HG03103 (cell line): ENCODE data around the gene GPR179.
A peak's percentile ranks its signal among the peaks of the same experiment; 100 is the strongest.
"Not testable (repeated sequence)": the region's sequence is repeated elsewhere in the genome, so short reads cannot be mapped to it uniquely, and the experiment has no call there.

Experiments used
- ATAC-seq: cut with Tn5 transposase; IDR thresholded peaks from one replicate; pipeline ENCODE4 v1.9.1; 2021; ENCODE audit warnings: low read depth; ENCODE audit not compliant: unreplicated experiment

Gene GPR179

DNA sequence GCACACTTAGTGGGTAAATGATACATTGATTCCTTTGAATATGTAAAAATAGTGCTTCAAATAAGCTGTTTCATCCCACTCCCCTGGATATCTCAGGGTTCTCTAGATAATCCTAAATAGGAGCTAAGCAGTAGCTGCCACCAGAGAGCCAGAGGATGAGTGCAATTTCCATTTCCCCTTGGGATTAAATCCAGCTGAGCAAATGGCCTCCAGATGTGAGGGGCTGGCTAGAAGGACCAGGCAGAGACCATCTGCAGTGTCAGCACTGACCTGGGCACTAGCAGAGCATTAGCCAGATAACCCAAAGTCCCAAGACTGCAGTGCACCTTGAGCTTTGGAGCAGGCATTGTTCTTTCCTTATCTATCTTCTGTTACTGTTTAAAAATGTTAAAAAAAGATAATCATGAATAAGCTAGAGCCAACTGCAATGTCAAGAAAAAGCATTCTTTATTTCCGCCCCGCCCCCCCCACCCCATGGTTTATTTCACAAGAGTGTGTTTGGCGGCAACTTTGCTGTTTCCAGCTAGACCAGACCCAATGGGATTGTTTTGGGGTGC lies 19.5 kb downstream of the GPR179 start:
- no peak for ATAC-seq

GRCh38 chr17:38322897-38323296 lies 20.9 kb downstream of the GPR179 start:
- no peak for ATAC-seq

DNA sequence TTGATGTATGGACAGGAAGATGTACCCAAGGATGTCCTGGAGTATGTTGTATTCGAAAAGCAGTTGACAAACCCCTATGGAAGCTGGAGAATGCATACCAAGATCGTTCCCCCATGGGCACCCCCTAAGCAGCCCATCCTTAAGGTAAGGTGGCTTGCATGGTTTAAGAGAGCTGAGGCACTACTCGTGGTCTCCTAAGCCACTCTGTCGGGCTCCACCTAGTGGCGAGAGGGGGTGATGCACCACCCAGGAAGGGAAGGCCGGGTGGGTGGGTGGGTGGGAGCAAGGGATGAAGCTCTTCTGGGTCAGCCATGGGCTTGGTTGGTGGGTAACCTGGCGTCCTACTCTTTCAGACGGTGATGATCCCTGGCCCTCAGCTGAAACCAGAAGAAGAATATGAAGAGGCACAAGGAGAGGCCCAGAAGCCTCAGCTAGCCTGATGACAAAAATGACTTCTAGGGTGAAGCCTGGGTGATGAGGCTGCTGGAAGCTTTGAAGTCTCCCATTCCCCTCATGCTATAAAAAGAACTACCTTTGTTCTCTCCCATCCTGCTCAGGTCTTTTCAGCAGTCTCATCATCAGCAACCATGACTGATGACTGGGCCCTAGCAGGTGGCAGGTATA lies 21.5 kb downstream of the GPR179 start:
- ATAC-seq, result no peak

DNA sequence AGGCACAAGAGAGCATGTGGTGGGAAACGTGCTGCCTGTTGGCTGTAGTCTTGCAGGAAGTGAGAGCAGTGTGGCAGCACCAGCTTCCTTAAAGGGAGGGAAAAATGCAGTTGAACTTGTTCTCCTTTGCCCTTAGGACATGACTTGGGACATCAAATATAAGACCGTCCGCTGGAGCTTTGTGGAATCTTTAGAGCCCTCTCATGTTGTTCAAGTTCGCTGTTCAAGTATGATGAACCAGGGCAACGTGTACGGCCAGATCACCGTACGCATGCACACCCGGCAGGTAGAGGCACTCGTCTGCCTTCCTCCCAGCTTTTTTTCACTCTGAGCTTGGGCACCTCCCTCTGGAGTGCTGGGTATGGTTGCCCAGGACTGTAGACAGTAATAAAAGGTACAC lies 23.3 kb downstream of the GPR179 start:
- ATAC-seq, result no peak

DNA sequence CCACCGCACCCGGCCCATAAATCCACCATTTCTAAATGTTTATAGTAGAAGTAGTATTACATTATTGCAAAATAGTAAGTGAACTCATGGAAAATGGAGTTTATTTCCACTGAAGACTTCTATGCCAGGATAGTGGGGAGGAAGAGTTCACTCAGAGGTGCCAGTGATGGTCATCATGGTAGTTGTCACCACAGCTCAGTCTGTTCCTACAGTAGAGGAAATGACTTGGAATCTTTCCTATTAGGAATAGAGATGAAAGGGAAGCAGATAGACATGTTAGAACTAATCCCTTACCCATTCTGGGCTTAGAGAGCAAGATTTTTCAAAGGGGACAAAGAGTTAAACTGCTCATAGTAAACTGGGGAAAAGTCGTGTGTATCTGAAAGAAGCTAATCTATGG lies 26.7 kb downstream of the GPR179 start:
- ATAC-seq, result no peak

DNA sequence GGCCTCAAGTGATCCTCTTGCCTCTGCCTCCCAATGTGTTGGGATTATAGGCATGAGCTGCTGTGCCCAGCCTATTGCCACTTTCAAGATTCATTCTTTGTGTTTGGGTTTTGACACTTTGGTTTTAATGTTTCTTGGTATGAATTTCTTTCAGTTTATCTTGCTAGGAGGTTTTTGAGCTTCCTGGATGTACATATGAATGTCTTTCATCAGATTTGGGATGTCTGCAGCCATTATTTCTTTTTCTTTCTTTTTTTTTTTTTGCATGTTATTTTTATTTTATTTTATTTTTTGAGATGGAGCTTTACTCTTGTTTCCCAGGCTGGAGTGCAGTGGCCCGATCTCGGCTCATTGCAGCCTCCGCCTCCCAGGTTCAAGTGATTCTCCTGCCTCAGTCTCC lies 28.3 kb downstream of the GPR179 start:
- ATAC-seq, result no peak

DNA sequence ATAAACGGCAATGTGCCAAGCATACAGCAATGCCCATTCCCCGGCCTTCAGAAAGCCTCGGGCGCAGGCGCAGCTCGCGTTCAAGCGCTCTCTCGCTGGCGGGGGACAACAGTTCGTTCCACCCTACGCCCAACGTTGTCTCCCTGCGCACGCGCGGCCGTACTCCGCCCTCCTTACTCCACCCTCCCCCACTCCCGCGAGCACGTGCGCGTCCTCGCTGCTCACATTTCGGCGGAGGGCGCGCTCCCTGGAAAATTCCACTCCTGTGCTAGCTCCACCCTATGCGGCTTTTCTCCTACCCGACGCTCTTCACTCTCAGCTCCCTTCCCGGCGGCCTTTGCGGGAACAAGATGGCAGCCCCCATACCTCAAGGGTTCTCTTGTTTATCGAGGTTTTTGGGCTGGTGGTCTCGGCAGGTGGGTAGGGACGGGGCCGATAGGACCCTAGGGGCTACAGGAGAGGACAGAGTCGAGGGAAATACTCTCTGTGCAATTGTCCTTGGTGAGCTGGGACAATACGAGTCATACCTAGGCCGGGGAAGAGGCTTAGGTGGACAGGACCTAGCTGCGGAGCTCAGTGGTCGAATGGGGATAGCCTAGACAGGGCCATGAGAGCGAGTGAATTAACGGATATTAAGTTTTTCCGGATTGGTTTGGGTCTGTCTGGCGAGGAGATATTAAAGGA lies 46.8 kb downstream of the GPR179 start, which contains the start of gene MRPL45:
MRPL45 (plus strand) TSS at position 335 of the 684 bp plus-strand sequence; CDS start at position 351, 16 bp downstream.
- peak; percentile 90 for ATAC-seq

DNA sequence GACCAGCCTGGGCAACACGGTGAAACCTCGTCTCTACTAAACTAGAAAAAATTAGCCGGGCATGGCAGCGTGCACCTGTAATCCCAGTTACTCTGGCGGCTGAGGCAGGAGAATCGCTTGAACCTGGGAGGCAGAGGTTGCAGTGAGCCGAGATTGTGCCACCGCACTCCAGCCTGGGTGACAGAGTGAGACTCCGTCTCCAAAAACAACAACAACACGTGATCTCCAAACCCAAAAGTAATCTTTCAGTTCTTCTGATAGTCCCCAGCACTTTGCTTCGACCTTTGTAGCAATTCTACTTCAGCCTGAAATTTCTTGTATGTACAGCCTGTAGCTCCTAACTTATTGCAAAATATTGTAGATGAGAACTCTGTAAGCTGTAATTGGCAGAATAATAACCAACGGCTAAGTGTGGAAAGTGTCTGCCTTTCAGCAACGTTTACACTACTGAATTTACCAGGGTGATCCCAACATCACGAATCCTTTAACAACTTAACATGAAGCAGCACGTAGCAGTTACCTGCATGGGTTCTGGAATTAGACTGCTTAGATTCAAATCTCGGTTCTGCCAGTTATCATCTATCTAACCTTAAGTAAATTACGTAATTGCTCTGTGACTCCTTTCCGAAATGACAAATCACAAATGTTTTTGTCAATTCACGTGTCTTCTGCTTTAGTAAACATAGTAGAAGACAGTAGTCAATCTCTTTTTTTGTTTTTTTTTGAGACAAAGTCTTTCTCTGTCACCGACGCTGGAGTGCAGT lies 48.0 kb downstream of the GPR179 start:
- ATAC-seq, result not testable (repeated sequence)

DNA sequence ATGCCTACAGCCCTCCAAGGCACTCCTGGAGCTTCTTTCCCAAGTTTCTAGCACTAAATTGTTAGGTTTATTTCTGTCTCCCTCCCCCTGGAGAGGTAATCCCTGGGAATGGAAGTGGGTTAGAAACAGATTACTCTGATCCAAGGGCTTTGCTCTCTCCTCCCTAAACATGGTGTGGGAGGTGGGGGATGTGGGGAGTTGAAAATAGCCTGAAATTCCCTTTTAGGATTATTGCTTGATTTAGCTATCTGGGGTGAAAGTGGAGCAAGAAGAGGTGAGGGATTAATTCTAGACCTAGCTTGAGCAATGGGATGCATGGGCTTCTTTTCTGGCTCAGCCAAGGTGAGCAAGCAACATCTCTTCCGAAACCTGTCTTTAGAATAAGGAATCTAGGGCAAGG lies 54.0 kb downstream of the GPR179 start:
- not testable (repeated sequence) for ATAC-seq

DNA sequence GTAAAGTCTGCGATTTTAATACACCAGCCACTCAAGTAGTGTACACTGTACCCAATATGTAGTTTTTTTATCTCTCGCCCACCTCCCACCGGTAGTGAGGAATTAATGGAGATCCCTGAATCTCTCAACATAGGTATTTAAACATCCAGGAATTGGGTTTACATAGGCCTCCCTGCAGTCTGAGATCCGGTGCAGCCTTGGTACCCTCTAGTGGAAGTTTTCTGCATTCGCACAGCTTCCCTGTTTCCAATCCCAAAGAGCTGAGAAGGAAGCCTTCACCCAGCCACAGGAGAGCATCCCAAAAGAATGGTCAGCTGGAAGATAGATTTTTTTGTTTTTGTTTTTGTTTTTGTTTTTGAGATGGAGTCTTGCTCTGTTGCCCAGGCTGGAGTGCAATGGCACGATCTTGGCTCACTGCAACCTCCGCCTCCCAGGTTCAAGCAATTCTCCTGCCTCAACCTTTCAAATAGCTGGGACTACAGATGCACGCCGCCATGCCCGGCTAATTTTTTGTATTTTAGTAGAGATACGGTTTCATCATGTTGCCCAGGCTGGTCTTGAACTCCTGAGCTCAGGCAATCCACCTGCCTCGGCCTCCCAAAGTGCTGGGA lies 55.4 kb downstream of the GPR179 start:
- not testable (repeated sequence) for ATAC-seq

DNA sequence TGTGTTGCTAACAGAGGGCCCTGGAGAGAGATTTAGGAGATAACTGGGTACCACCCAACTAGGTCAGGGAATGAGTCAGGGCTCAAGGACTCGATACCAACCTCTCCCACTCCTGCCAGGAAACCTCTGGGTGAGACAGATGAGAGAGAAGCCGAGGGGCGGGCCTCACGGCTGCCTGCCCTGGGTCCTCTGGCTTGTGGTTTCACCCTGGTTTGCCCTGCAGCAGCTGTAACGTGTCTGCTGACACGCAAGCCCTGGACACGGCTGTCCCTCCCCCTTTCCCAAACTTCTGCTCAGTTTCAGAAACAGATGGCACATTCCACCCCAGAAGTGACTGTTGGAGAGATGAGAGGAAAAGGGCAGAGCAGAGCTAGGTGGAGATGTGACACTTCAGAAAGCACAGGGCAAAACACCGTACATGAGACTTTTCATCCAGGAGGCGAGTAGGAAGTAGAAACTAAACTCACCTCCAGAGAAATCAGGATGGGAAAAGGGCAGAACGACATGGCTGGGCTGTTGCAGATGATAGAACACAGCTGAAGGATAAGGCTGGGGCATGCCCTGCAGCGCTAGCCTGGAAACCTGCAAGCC lies 57.2 kb downstream of the GPR179 start:
- ATAC-seq, result not testable (repeated sequence)

DNA sequence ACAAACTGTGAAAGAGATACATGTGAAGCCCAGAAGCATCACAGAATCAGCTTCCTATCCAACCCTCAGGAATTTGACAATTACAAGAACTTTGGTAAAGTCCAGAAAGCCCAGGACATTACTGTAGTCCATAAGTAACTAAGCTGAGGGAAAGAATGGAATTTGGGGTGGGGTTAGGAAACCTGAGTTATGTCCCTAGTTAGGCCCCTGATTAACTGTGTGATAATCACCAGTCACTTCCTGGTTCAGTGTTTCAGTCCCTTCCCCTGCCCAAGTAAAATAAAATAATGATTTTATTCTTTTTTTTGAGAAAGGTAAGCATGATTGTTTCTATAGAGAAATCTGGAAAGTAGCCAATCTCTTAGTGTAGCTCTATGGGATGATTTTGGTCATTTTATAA lies 57.8 kb downstream of the GPR179 start:
- not testable (repeated sequence) for ATAC-seq
